SK-N-SH (cell line): ENCODE results near the gene UBE2I. TPM values are rescaled to one million over a fixed set of nuclear protein-coding genes. Genes with fewer than 3 reads are reported as not detected.

Source experiments
- CTCF ChIA-PET: fragments of 300-600, 350-600 bp; formaldehyde crosslinking; extraction: SDS; loops from one replicate; lab custom pipeline; 2021; lab: Yijun Ruan, JAX
- POLR2A ChIA-PET: fragments of 350-600 bp; sonication (Branson Sonifier 250); formaldehyde crosslinking; extraction: SDS; loops from one replicate; lab custom pipeline; 2020; ENCODE audit warnings: antibody characterized with exemption, inconsistent platforms; lab: Yijun Ruan, JAX
- DNase-seq: peaks from one replicate; pipeline ENCODE4 v3.0.0; 2012
- H2AFZ ChIP-seq: fragments of 200-600 bp; sonication (generic); 2 replicates; pipeline ENCODE4 v1.8.1; 2016; ENCODE audit warnings: antibody characterized with exemption, mild to moderate bottlenecking, low read depth
- H3F3A ChIP-seq: fragments of 200-600 bp; sonication (generic); replicated peaks from 2 replicates; pipeline ENCODE3; 2016; ENCODE audit warnings: antibody characterized with exemption, mild to moderate bottlenecking; ENCODE audit not compliant: insufficient read depth
- H3K27ac ChIP-seq, 2 experiments: fragments of 200-500 bp in 1 of 2; fragments of 200-600 bp in 1 of 2; sonication (Bioruptor generic) in 1 of 2; sonication (generic), shearing (Covaris generic) in 1 of 2; 2 replicates each; pipeline versions ENCODE4 v1.5.1 to v1.6.1; 2014 to 2016; ENCODE audit warnings: low read depth in 2 of 2, inconsistent platforms in 1 of 2, low read length in 1 of 2, mild to moderate bottlenecking in 1 of 2, mixed read lengths in 1 of 2
- H3K27me3 ChIP-seq: fragments of 200-600 bp; sonication (generic), shearing (Covaris generic); 2 replicates; pipeline ENCODE4 v1.6.1; 2016; ENCODE audit warnings: mixed run types; ENCODE audit not compliant: insufficient read depth
- H3K36me3 ChIP-seq, 2 experiments: fragments of 200-500 bp in 1 of 2; fragments of 200-600 bp in 1 of 2; sonication (Bioruptor generic) in 1 of 2; sonication (generic) in 1 of 2; replicated peaks in 1 of 2; 2 replicates each; pipeline versions ENCODE3 to v1.5.1; 2014 to 2016; ENCODE audit warnings: low read length in 1 of 2, mild to moderate bottlenecking in 1 of 2; ENCODE audit not compliant: insufficient read depth in 2 of 2, control insufficient read depth in 1 of 2
- H3K4me1 ChIP-seq, 2 experiments: fragments of 200-500 bp in 1 of 2; fragments of 200-600 bp in 1 of 2; sonication (Bioruptor generic) in 1 of 2; sonication (generic), shearing (Covaris generic) in 1 of 2; 2 replicates each; pipeline versions ENCODE4 v1.5.1 to v1.6.1; 2014 to 2016; ENCODE audit warnings: low read depth in 1 of 2, low read length in 1 of 2, mixed run types in 1 of 2; ENCODE audit not compliant: insufficient read depth in 2 of 2, control insufficient read depth in 1 of 2
- H3K4me2 ChIP-seq: fragments of 200-600 bp; sonication (generic), shearing (Covaris generic); 2 replicates; pipeline ENCODE4 v1.6.1; 2017; ENCODE audit warnings: mixed run types
- H3K4me3 ChIP-seq, 2 experiments: fragments of 200-500 bp in 1 of 2; fragments of 200-600 bp in 1 of 2; sonication (Bioruptor generic) in 1 of 2; sonication (generic), shearing (Covaris generic) in 1 of 2; 2 replicates each; pipeline versions ENCODE4 v1.5.1 to v1.8.1; 2014 to 2016; ENCODE audit warnings: low read depth in 2 of 2, inconsistent platforms in 1 of 2, low read length in 1 of 2, mild to moderate bottlenecking in 1 of 2, mixed read lengths in 1 of 2, moderate library complexity in 1 of 2
- H3K79me2 ChIP-seq: fragments of 200-600 bp; sonication (generic); 2 replicates; pipeline ENCODE4 v1.8.1; 2017; ENCODE audit warnings: mild to moderate bottlenecking; ENCODE audit not compliant: insufficient read depth
- H3K9ac ChIP-seq: fragments of 200-600 bp; sonication (generic); 2 replicates; pipeline ENCODE4 v1.6.1; 2017; ENCODE audit warnings: mixed run types
- H3K9me2 ChIP-seq: fragments of 200-600 bp; sonication (generic); 2 replicates; pipeline ENCODE4 v1.6.1; 2017; ENCODE audit warnings: mixed run types
- H3K9me3 ChIP-seq: fragments of 200-600 bp; sonication (generic); 2 replicates; pipeline ENCODE4 v1.6.1; 2017; ENCODE audit warnings: mixed run types, mild to moderate bottlenecking, moderate library complexity
- H4K20me1 ChIP-seq: fragments of 200-600 bp; sonication (generic); 2 replicates; pipeline ENCODE4 v1.6.1; 2017; ENCODE audit warnings: mild to moderate bottlenecking, mixed run types; ENCODE audit not compliant: insufficient read depth
- FOSL2 ChIP-seq: IDR thresholded peaks from 2 replicates; pipeline ENCODE4 v1.4.0; 2012; ENCODE audit warnings: low read depth, mild to moderate bottlenecking, moderate library complexity, borderline replicate concordance
- GATA2 ChIP-seq: sonication (generic); formaldehyde crosslinking; IDR thresholded peaks from 2 replicates; pipeline ENCODE4 v1.5.0; 2020; ENCODE audit warnings: mild to moderate bottlenecking, missing genetic modification reagents
- SMC3 ChIP-seq: IDR thresholded peaks from 2 replicates; pipeline ENCODE4 v1.6.1; 2012; ENCODE audit warnings: low read depth, low read length, improper control_type of control experiment
- TCF12 ChIP-seq: IDR thresholded peaks from 2 replicates; pipeline ENCODE4 v1.4.0; 2012
- YY1 ChIP-seq: IDR thresholded peaks from 2 replicates; pipeline ENCODE4 v1.4.0; 2012; ENCODE audit warnings: low read depth, mild to moderate bottlenecking
- WGBS: methylation state at CpG from one replicate; pipeline ENCODE4 v1.1.6; 2017; ENCODE audit warnings: low lambda C conversion rate; 5-methylcytosine and 5-hydroxymethylcytosine counted together
- polyA plus RNA-seq, 3 experiments: library from polyadenylated mRNA; depleted of rRNA; stranded (reverse); fragments of >200 nt; gene quantifications; 2 replicates each; pipeline ENCODE4 v1.2.3, GENCODE V29; 2012

UBE2I gene
- polyA plus RNA-seq, 1 of the 3 experiments (the other 2 are of a cell fraction), result 107 TPM

DNA sequence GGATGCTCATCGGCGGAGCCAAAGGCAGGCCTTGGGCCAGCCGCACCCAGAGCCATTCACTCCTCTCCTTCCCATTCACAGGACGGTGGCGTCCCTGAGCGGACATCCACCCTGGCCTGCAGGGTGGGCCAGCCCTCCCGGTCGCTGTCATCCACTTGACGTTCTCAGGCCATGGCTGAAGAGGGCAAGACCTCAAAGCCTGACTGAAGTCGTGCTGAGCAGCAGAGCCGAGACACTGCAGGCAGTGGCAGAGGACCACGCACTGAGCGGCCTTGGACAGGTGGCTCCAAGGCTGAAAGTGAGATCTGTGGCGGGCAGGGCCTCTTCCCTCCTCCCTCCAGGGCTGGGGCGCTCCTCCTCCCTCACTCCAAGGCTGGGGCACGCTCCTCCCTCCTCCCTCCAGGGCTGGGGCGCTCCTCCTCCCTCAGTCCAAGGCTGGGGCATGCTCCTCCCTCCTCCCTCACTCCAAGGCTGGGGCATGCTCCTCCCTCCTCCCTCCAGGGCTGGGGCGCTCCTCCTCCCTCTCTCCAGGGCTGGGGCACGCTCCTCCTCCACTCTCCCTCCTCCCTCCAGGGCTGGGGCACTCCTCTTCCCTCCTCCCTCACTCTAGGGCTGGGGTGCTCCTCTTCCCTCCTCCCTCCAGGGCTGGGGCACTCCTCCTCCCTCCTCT, 66.4 kb downstream of the UBE2I start:
- POLR2A ChIA-PET, result no interaction called here
- Histone ChIP-seq H4K20me1 (no peaks in the 10 kb centered on the region), H3K9me2 (no peaks in the 10 kb centered on the region), H2AFZ (no peak overlapping the region), H3K4me1 (peaks cover 9 to 12% of the 10 kb centered on the region in 2 experiments; a peak in 3 of 4 replicates), H3K36me3 (peaks cover 0 to 7% of the 10 kb centered on the region in 2 experiments), H3K9ac (no peak overlapping the region), H3K79me2 (peaks cover 9% of the 10 kb centered on the region; the same call in 1 of the 2 replicates), H3K9me3 (no peaks in the 10 kb centered on the region), H3K4me3 (no peak overlapping the region), H3K4me2 (no peak overlapping the region), H3F3A (peaks cover 3% of the 10 kb centered on the region), H3K27me3 (no peaks in the 10 kb centered on the region), H3K27ac (no peak overlapping the region)
- TF ChIP-seq GATA2 (CRISPR knock-in tag) (no peak), FOSL2 (no peak), SMC3 (no peak), TCF12 (no peak), YY1 (no peak)
- CTCF ChIA-PET, result interaction anchor here (0.6 to 1.3 kb wide), 2 partner anchors 32 to 327 kb away, joined by 3 read pairs; no protein-coding TSS in a partner anchor
- DNase-seq, result no peak
- 97% methylated on average over 18 of the region's 19 CpGs for WGBS

Other genes starting within 250 kb of the UBE2I start
- gene SSTR5, start 236.9 kb upstream of the UBE2I start, polyA plus RNA-seq (2012; rRNA removed), result not detected in 2 replicates
- gene C1QTNF8, start 213.4 kb upstream of the UBE2I start, polyA plus RNA-seq (2012; rRNA removed), result not detected in 2 replicates
- gene CACNA1H, start 156.5 kb upstream of the UBE2I start, polyA plus RNA-seq (2012; rRNA removed), result not detected in 2 replicates
- gene TPSG1, start 84.4 kb upstream of the UBE2I start, polyA plus RNA-seq (2012; rRNA removed), result not detected in 2 replicates
- not detected in 2 replicates for gene TPSB2, start 79.5 kb upstream of the UBE2I start, polyA plus RNA-seq (2012; rRNA removed)
- not detected in 2 replicates for gene TPSAB1, start 68.9 kb upstream of the UBE2I start, polyA plus RNA-seq (2012; rRNA removed)
- not detected in 2 replicates for gene TPSD1, start 53.6 kb upstream of the UBE2I start, polyA plus RNA-seq (2012; rRNA removed)
- 1.1 and 2.0 TPM in 2 replicates for gene BAIAP3, start 24.0 kb downstream of the UBE2I start, polyA plus RNA-seq (2012; rRNA removed)
- gene TSR3, start 42.2 kb downstream of the UBE2I start, polyA plus RNA-seq (2012; rRNA removed), result 67.6 and 87.3 TPM in 2 replicates
- 113 and 114 TPM in 2 replicates for gene GNPTG, start 42.3 kb downstream of the UBE2I start, polyA plus RNA-seq (2012; rRNA removed)
- gene UNKL, start 105.1 kb downstream of the UBE2I start, polyA plus RNA-seq (2012; rRNA removed), result 16.3 and 16.4 TPM in 2 replicates
- 47.6 and 51.9 TPM in 2 replicates for gene UQCC4, start 111.1 kb downstream of the UBE2I start, polyA plus RNA-seq (2012; rRNA removed)
- gene PERCC1, start 121.4 kb downstream of the UBE2I start, polyA plus RNA-seq (2012; rRNA removed), result not detected in 2 replicates
- gene CCDC154, start 134.9 kb downstream of the UBE2I start, polyA plus RNA-seq (2012; rRNA removed), result 0.35 and 0.41 TPM in 2 replicates
- gene CLCN7, start 165.4 kb downstream of the UBE2I start, polyA plus RNA-seq (2012; rRNA removed), result 22.7 and 44.3 TPM in 2 replicates
- gene PTX4, start 179.3 kb downstream of the UBE2I start, polyA plus RNA-seq (2012; rRNA removed), result not detected in 2 replicates
- 19.1 and 24.2 TPM in 2 replicates for gene TELO2, start 183.7 kb downstream of the UBE2I start, polyA plus RNA-seq (2012; rRNA removed)
- 2.1 and 2.3 TPM in 2 replicates for gene TMEM204, start 224.0 kb downstream of the UBE2I start, polyA plus RNA-seq (2012; rRNA removed)